OCI-LY7 (cell line): ENCODE measurements around the gene PPM1M.

Source experiments
- EZH2phosphoT487 ChIP-seq: fragments of 200-600 bp; sonication (generic); IDR thresholded peaks from 2 replicates; pipeline ENCODE4 v1.6.1; 2018; ENCODE audit warnings: low read depth, borderline replicate concordance, mild to moderate bottlenecking, mixed run types, antibody characterized with exemption, low read length, moderate library complexity, mixed read lengths
- TF ChIP-seq, protein P1 (sequence below): fragments of 200-600 bp; sonication (generic); conservative IDR thresholded peaks from 2 replicates; pipeline ENCODE4 v1.5.1; 2014; ENCODE audit warnings: mild to moderate bottlenecking, antibody characterized with exemption, low read length, moderate library complexity, mixed read lengths

DNA sequence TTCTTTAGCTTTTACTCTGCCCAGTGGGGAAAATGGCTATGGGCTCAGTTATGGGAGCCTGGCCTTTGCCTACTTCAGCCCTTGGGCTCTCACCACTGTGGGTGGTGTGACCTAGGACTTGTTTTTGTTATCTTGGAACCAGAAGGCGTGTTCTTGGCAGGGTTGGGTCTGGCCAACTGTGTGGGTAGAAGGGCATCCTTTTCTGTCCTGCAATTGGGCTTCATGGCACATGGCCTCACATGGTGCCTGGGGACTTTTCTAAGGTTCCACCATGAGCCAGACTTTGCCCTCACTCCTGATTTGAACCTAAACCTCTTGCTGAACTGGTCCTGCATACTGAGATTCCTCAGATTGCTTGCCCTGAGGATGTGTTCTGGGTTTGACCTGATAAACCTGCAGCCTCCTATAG is 43.8 kb downstream of the PPM1M start:
- TF ChIP-seq, protein P1, sequence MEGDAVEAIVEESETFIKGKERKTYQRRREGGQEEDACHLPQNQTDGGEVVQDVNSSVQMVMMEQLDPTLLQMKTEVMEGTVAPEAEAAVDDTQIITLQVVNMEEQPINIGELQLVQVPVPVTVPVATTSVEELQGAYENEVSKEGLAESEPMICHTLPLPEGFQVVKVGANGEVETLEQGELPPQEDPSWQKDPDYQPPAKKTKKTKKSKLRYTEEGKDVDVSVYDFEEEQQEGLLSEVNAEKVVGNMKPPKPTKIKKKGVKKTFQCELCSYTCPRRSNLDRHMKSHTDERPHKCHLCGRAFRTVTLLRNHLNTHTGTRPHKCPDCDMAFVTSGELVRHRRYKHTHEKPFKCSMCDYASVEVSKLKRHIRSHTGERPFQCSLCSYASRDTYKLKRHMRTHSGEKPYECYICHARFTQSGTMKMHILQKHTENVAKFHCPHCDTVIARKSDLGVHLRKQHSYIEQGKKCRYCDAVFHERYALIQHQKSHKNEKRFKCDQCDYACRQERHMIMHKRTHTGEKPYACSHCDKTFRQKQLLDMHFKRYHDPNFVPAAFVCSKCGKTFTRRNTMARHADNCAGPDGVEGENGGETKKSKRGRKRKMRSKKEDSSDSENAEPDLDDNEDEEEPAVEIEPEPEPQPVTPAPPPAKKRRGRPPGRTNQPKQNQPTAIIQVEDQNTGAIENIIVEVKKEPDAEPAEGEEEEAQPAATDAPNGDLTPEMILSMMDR = no peak
- no peak for TF ChIP-seq EZH2phosphoT487
